K562 (cell line): Measurements from ENCODE around the gene ADGRE2.

Source experiments
- JUNB ChIP-seq: fragments of 450-650 bp; formaldehyde crosslinking; conservative IDR thresholded peaks from 2 replicates; pipeline ENCODE4 v1.4.0; 2020; ENCODE audit warnings: mild to moderate bottlenecking
- MECOM ChIP-seq: fragments of 250-450 bp; sonication (Bioruptor Pico); IDR thresholded peaks from 2 replicates; pipeline ENCODE4 v1.8.0; 2022; ENCODE audit warnings: inconsistent platforms
- PHF8 ChIP-seq: fragments of 200-600 bp; sonication (generic); IDR thresholded peaks from 2 replicates; pipeline ENCODE4 v1.6.1; 2012; ENCODE audit warnings: mixed run types, mild to moderate bottlenecking, inconsistent platforms, low read length, moderate library complexity, borderline replicate concordance
- POLR2A ChIP-seq: fragments of 450-650 bp; conservative IDR thresholded peaks from 2 replicates; pipeline ENCODE4 v1.6.1; 2016
- RBM25 ChIP-seq: fragments of 200-400 bp; formaldehyde crosslinking; IDR thresholded peaks from 2 replicates; pipeline ENCODE4 v1.6.1; 2018; ENCODE audit warnings: low read length, low read depth, moderate library complexity; ENCODE audit not compliant: severe bottlenecking
- RBM34 ChIP-seq: fragments of 200-400 bp; formaldehyde crosslinking; IDR thresholded peaks from 2 replicates; pipeline ENCODE4 v1.6.1; 2018; ENCODE audit warnings: low read length, borderline replicate concordance; ENCODE audit not compliant: insufficient read depth
- YY1 ChIP-seq, 3 experiments: IDR thresholded peaks; 2 replicates each; pipeline ENCODE4 v1.6.1; 2011; ENCODE audit warnings: low read length in 2 of 3, mild to moderate bottlenecking in 2 of 3, moderate library complexity in 2 of 3, borderline replicate concordance in 1 of 3, control low read depth in 1 of 3, low read depth in 1 of 3; ENCODE audit not compliant: insufficient read depth in 3 of 3, insufficient replicate concordance in 2 of 3, control insufficient read depth in 1 of 3, insufficient read length in 1 of 3; ENCODE audit errors: extremely low read depth in 1 of 3
- TF ChIP-seq, protein P1 (sequence below), 2 experiments: fragments of 450-650 bp; formaldehyde crosslinking in 1 of 2; IDR thresholded peaks; 2 replicates each; pipeline versions ENCODE4 v1.4.0 to v1.6.1; 2014 to 2020; ENCODE audit warnings: mild to moderate bottlenecking in 2 of 2, borderline replicate concordance in 1 of 2, low read depth in 1 of 2
- TF ChIP-seq, protein P2 (sequence below): IDR thresholded peaks from 3 replicates; pipeline ENCODE4 v1.6.1; 2011; ENCODE audit warnings: borderline replicate concordance, mild to moderate bottlenecking; ENCODE audit not compliant: insufficient read length, insufficient read depth
- TF ChIP-seq, protein P3 (sequence below): fragments of 450-650 bp; formaldehyde crosslinking; IDR thresholded peaks from 2 replicates; pipeline ENCODE4 v1.4.0; 2022; ENCODE audit warnings: mild to moderate bottlenecking, moderate library complexity
- TF ChIP-seq, protein P4 (sequence below), 3 experiments: IDR thresholded peaks in 2 of 3; conservative IDR thresholded peaks in 1 of 3; 2 replicates each; pipeline ENCODE4 v1.5.1; 2011 to 2012; ENCODE audit warnings: low read length in 3 of 3, mild to moderate bottlenecking in 3 of 3, control low read depth in 2 of 3, improper control_type of control experiment in 1 of 3, inconsistent platforms in 1 of 3, low read depth in 1 of 3, mixed read lengths in 1 of 3, moderate library complexity in 1 of 3; ENCODE audit not compliant: insufficient read depth in 2 of 3
- TF ChIP-seq, protein P5 (sequence below): fragments of 250-450 bp; sonication (Bioruptor Pico); IDR thresholded peaks from 2 replicates; pipeline ENCODE4 v1.8.0; 2021; ENCODE audit warnings: moderate library complexity, mild to moderate bottlenecking, inconsistent platforms

DNA sequence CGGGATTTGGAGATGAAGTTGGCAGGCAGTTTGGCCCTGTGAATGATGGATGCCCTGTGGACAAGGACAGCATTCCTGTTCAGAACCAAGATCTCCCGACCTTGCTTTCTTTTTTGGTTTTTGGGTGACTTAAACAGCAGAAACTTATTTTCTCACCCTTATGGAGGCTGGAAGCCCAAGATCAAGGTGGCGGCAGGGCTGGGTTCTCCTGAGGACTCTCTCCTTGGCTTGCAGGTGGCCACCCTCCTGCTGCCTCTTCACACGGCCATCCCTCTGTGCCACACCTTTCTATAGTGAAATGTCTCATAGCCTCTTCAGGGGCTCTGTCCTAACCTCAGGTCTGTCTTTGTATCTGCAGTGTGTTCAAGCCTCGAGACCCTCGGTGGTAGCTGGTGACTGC lies 74.5 kb downstream of the ADGRE2 start:
- TF ChIP-seq, protein P1, sequence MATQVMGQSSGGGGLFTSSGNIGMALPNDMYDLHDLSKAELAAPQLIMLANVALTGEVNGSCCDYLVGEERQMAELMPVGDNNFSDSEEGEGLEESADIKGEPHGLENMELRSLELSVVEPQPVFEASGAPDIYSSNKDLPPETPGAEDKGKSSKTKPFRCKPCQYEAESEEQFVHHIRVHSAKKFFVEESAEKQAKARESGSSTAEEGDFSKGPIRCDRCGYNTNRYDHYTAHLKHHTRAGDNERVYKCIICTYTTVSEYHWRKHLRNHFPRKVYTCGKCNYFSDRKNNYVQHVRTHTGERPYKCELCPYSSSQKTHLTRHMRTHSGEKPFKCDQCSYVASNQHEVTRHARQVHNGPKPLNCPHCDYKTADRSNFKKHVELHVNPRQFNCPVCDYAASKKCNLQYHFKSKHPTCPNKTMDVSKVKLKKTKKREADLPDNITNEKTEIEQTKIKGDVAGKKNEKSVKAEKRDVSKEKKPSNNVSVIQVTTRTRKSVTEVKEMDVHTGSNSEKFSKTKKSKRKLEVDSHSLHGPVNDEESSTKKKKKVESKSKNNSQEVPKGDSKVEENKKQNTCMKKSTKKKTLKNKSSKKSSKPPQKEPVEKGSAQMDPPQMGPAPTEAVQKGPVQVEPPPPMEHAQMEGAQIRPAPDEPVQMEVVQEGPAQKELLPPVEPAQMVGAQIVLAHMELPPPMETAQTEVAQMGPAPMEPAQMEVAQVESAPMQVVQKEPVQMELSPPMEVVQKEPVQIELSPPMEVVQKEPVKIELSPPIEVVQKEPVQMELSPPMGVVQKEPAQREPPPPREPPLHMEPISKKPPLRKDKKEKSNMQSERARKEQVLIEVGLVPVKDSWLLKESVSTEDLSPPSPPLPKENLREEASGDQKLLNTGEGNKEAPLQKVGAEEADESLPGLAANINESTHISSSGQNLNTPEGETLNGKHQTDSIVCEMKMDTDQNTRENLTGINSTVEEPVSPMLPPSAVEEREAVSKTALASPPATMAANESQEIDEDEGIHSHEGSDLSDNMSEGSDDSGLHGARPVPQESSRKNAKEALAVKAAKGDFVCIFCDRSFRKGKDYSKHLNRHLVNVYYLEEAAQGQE (IDR thresholded peaks at IDR 0.05; ENCODE audit: borderline replicate concordance), result no peak
- TF ChIP-seq, protein P1 (CRISPR knock-in tag; IDR thresholded peaks at IDR 0.05; ENCODE audit: low read depth), result no peak
- TF ChIP-seq, protein P2, sequence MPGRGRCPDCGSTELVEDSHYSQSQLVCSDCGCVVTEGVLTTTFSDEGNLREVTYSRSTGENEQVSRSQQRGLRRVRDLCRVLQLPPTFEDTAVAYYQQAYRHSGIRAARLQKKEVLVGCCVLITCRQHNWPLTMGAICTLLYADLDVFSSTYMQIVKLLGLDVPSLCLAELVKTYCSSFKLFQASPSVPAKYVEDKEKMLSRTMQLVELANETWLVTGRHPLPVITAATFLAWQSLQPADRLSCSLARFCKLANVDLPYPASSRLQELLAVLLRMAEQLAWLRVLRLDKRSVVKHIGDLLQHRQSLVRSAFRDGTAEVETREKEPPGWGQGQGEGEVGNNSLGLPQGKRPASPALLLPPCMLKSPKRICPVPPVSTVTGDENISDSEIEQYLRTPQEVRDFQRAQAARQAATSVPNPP, result no peak
- TF ChIP-seq MECOM, result no peak
- TF ChIP-seq, protein P3, sequence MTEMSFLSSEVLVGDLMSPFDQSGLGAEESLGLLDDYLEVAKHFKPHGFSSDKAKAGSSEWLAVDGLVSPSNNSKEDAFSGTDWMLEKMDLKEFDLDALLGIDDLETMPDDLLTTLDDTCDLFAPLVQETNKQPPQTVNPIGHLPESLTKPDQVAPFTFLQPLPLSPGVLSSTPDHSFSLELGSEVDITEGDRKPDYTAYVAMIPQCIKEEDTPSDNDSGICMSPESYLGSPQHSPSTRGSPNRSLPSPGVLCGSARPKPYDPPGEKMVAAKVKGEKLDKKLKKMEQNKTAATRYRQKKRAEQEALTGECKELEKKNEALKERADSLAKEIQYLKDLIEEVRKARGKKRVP (CRISPR knock-in tag), result no peak
- TF ChIP-seq PHF8, result no peak
- no peak for TF ChIP-seq RBM34
- TF ChIP-seq, protein P4, sequence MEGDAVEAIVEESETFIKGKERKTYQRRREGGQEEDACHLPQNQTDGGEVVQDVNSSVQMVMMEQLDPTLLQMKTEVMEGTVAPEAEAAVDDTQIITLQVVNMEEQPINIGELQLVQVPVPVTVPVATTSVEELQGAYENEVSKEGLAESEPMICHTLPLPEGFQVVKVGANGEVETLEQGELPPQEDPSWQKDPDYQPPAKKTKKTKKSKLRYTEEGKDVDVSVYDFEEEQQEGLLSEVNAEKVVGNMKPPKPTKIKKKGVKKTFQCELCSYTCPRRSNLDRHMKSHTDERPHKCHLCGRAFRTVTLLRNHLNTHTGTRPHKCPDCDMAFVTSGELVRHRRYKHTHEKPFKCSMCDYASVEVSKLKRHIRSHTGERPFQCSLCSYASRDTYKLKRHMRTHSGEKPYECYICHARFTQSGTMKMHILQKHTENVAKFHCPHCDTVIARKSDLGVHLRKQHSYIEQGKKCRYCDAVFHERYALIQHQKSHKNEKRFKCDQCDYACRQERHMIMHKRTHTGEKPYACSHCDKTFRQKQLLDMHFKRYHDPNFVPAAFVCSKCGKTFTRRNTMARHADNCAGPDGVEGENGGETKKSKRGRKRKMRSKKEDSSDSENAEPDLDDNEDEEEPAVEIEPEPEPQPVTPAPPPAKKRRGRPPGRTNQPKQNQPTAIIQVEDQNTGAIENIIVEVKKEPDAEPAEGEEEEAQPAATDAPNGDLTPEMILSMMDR (IDR thresholded peaks at IDR 0.05 in 2 of 3, conservative IDR thresholded peaks at IDR 0.05 in 1 of 3; ENCODE audit: insufficient read depth in 2 of 3, low read depth in 1 of 3, low read length in 3 of 3), result no peak
- no peak for TF ChIP-seq POLR2A
- no peak for TF ChIP-seq JUNB (CRISPR knock-in tag)
- no peak for TF ChIP-seq YY1 (IDR thresholded peaks at IDR 0.05; ENCODE audit: borderline replicate concordance in 1 of 3, control insufficient read depth in 1 of 3, extremely low read depth in 1 of 3, insufficient read depth in 3 of 3, insufficient read length in 1 of 3, insufficient replicate concordance in 2 of 3, low read depth in 1 of 3, low read length in 2 of 3)
- TF ChIP-seq, protein P5, sequence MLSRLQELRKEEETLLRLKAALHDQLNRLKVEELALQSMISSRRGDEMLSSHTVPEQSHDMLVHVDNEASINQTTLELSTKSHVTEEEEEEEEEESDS (CRISPR knock-in tag), result no peak
- TF ChIP-seq RBM25, result no peak
